A673 (cell line): ENCODE measurements around the gene SPATS1.

ENCODE experiments used
- CTCF ChIP-seq: fragments of 300-800, 200-600 bp; sonication (generic); conservative IDR thresholded peaks from 2 replicates; pipeline ENCODE4 v1.5.1; 2017; ENCODE audit warnings: low read depth, mild to moderate bottlenecking, antibody characterized with exemption, low read length, moderate library complexity, mixed read lengths
- EZH2 ChIP-seq: fragments of 200-600 bp; sonication (generic); IDR thresholded peaks from 2 replicates; pipeline ENCODE4 v1.6.1; 2017; ENCODE audit warnings: borderline replicate concordance, low read depth, mild to moderate bottlenecking, mixed read lengths, antibody characterized with exemption, low read length; ENCODE audit not compliant: poor library complexity, severe bottlenecking

- TF ChIP-seq CTCF (no peak), EZH2 (no peak)
These were observed 9.1 kb upstream of the SPATS1 start for GRCh38 chr6:44333273-44333919.
